Astrocyte of the spinal cord (primary cell): ENCODE data around the gene UST.

Experiments
- DNase-seq: peaks from one replicate; pipeline ENCODE4 v3.0.0; 2011; ENCODE audit warnings: low read depth, low spot score
- H3K4me3 ChIP-seq: 2 replicates; pipeline ENCODE4 v1.5.1; 2011; ENCODE audit warnings: low read depth, mild to moderate bottlenecking, low read length, moderate library complexity
- in situ Hi-C: cut with HindIII; loops from 2 replicates; pipeline ENCODE4 v1.10.0; 2017; ENCODE audit warnings: low sequenced_read_pairs
- TF ChIP-seq, protein P1 (sequence below): IDR thresholded peaks from 2 replicates; pipeline ENCODE4 v1.5.1; 2012; ENCODE audit warnings: low read depth, mild to moderate bottlenecking, low read length, inconsistent platforms

The UST gene

GRCh38 chr6:148822819-148823218 lies 76.0 kb downstream of the UST start:
- no peak for DNase-seq
- TF ChIP-seq, protein P1, sequence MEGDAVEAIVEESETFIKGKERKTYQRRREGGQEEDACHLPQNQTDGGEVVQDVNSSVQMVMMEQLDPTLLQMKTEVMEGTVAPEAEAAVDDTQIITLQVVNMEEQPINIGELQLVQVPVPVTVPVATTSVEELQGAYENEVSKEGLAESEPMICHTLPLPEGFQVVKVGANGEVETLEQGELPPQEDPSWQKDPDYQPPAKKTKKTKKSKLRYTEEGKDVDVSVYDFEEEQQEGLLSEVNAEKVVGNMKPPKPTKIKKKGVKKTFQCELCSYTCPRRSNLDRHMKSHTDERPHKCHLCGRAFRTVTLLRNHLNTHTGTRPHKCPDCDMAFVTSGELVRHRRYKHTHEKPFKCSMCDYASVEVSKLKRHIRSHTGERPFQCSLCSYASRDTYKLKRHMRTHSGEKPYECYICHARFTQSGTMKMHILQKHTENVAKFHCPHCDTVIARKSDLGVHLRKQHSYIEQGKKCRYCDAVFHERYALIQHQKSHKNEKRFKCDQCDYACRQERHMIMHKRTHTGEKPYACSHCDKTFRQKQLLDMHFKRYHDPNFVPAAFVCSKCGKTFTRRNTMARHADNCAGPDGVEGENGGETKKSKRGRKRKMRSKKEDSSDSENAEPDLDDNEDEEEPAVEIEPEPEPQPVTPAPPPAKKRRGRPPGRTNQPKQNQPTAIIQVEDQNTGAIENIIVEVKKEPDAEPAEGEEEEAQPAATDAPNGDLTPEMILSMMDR = no peak
- in situ Hi-C loops = no loop called here
- no peak overlapping the region for H3K4me3 ChIP-seq

- DNase-seq = no peak
- no peak overlapping the region for H3K4me3 ChIP-seq
- in situ Hi-C loops = no loop called here
- TF ChIP-seq, protein P1 = no peak
Observed at GRCh38 chr6:148824291-148824690, 77.5 kb downstream of the UST start.

DNA sequence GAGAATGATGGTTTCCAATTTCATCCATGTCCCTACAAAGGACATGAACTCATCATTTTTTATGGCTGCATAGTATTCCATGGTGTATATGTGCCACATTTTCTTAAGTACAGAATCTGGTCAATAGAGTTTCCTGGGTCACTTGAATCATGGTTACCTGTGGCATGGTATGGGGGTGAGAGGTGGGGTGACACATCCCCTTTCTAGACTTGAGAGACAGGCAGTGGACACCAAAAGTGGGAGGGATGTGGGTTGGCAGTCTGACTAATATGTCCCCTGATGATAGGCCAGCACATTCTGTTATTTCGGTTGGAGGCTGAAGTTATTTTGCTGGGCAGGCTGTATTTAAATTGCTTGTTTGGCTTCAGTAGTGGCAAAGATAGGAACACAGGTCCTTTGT lies 78.1 kb downstream of the UST start:
- TF ChIP-seq, protein P1 = no peak
- DNase-seq = no peak
- in situ Hi-C loops = no loop called here
- no peak overlapping the region for H3K4me3 ChIP-seq

GRCh38 chr6:148825492-148825891 lies 78.7 kb downstream of the UST start:
- TF ChIP-seq, protein P1 = no peak
- in situ Hi-C loops = no loop called here
- no peak for DNase-seq
- H3K4me3 ChIP-seq = no peak overlapping the region

GRCh38 chr6:148827416-148828045 lies 80.7 kb downstream of the UST start:
- in situ Hi-C loops = no loop called here
- DNase-seq = no peak
- H3K4me3 ChIP-seq = no peak overlapping the region
- TF ChIP-seq, protein P1 = no peak

DNA sequence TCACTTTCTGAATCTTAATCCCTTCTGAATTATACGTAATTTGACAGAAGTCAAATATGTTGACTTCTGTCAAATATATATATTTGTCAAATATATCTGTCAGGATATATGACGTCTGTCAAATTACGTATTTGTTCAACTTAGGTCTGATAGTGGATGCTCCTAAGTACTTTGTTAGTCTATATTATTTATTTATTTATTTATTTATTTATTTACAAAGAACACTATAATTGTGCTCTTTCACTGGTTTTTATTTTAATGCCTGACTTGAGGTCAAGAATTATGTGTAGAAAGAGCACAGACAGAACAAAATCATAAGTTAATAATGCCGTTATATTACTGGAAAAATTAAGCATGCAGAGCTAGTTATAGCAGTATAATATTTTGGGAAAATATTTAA lies 81.2 kb downstream of the UST start:
- in situ Hi-C loops = no loop called here
- H3K4me3 ChIP-seq = no peak overlapping the region
- no peak for DNase-seq
- TF ChIP-seq, protein P1 = no peak
